GM12891 (cell line): Measurements from ENCODE around the gene CCDC9.
A peak's percentile ranks its signal among the peaks of the same experiment; 100 is the strongest.
"Not testable (repeated sequence)": the region's sequence is repeated elsewhere in the genome, so short reads cannot be mapped to it uniquely, and the experiment has no call there.

Experiments used
- DNase-seq: peaks from one replicate; pipeline ENCODE4 v3.0.0; 2011; ENCODE audit warnings: low spot score; ENCODE audit not compliant: insufficient read length
- FAIRE-seq: peaks from 2 replicates; lab custom pipeline; 2011; peaks lifted over from hg19 to GRCh38; lab: Jason Lieb, UNC
- PAX5 ChIP-seq: IDR thresholded peaks from 2 replicates; pipeline ENCODE4 v1.6.1; 2011; ENCODE audit warnings: low read length, moderate library complexity, mild to moderate bottlenecking; ENCODE audit not compliant: insufficient read depth, severe bottlenecking
- POLR2A ChIP-seq: IDR thresholded peaks from 2 replicates; pipeline ENCODE4 v1.6.1; 2011; ENCODE audit warnings: low read depth, low read length, control low read depth
- POLR2AphosphoS5 ChIP-seq: IDR thresholded peaks from 2 replicates; pipeline ENCODE4 v1.6.1; 2011; ENCODE audit warnings: low read depth, low read length, control low read depth
- POU2F2 ChIP-seq: IDR thresholded peaks from 2 replicates; pipeline ENCODE4 v1.6.1; 2011; ENCODE audit warnings: low read depth, mild to moderate bottlenecking, control low read depth, low read length, moderate library complexity
- SPI1 ChIP-seq: IDR thresholded peaks from 2 replicates; pipeline ENCODE4 v1.6.1; 2011; ENCODE audit warnings: low read depth, low read length, control low read depth
- TAF1 ChIP-seq: IDR thresholded peaks from 2 replicates; pipeline ENCODE4 v1.6.1; 2011; ENCODE audit warnings: low read depth, low read length, control low read depth

The CCDC9 gene

DNA sequence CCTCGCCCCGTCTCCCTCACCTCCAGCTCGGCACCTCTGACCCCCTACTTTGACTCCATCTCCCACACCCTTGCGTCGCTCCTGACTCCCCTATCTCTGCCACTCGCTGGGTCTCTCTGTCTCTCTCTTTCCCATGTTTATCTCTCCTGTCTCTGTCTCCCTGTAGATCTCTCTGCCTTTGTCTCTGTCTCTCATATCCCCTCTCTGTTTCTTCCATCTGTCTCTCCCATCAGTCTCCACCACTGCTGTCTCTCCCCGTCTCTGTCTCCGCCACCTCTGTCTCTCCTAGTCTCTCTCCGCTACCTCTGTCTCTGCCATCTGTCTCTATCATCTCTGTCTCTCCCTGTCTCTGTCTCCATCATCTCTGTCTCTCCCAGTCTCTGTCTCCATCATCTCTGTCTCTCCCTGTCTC is 13.0 kb upstream of the CCDC9 start:
- DNase-seq (no peak), FAIRE-seq (no peak)
- TF ChIP-seq SPI1: no peak
- no peak for TF ChIP-seq POLR2AphosphoS5
- no peak for TF ChIP-seq POLR2A
- no peak for TF ChIP-seq TAF1
- no peak for TF ChIP-seq POU2F2
- TF ChIP-seq PAX5: no peak

DNA sequence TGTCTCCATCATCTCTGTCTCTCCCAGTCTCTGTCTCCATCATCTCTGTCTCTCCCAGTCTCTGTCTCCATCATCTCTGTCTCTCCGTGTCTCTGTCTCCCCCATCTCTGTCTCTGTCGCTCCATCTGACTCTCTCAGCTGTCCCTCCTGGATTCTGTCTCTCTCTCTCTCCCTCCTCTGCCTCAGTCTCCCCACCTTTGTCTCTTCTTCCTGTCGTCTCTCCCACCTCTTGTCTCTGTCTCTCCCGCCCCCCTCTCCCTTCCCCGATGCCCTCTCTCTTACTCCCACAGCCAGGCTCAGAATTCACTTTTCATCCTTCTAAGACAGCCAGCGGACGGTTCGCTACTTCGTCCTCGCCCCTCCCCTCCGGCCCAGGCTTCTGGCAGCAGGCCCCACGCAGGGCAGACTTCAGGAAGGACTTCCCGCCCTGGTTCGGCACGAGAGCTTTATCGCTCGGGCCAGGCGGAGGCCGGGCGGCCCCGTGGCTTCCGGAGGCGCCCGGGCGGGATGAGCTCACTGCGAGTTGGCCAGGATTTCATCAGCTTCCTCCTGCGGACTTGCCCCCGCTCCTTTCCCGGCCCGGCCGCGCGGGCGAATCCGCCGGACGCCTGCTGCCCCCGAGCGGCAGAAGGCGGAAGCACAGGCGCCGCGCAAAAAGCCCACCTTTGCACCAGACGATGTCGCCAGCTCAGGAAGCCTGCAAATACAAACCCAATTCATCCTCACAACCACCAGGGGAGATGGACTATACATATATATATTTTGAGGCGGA is 12.4 kb upstream of the CCDC9 start:
- FAIRE-seq (peak; percentile 87), DNase-seq (peak; percentile 92)
- 0 out of 2 replicates have a peak, but pooled peaks have one; percentile 0 for TF ChIP-seq SPI1
- no peak for TF ChIP-seq POLR2AphosphoS5
- peak; percentile 12; the same call in 1 of the 2 replicates for TF ChIP-seq POU2F2
- no peak for TF ChIP-seq PAX5

DNA sequence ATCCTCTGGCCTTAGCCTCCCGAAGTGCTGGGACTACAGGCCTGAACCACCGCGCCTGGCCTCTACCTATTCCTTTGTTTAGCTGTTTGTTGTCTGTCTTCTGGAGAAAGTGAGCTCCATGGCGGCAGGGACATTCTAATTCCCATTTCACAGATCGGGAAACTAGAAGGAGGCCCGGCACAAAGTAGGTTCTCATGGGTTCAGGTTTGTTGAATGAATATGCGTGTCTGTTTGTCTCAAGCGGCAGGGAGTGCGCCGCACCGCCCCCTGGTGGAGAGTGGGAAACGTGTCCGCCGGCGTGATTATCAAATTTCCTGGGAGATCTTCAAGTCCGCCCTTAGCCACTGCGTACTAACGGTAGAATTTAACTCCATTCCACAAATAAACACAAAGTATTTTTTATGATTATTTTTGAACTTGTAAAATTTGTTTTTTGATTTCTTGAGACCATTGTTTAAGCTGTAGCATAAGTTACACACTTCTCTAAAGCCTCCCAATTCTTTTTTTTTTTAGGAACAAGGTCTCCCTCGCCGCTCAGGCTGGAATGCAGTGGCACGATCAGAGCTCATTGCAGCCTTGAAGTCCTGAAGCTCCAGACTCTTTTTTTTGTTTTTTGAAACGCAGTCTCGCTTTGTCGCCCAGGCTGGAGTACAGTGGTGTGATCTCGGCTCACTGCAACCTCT is 8.9 kb upstream of the CCDC9 start:
- peak; percentile 56; the same call in 1 of the 2 replicates for TF ChIP-seq POU2F2
- TF ChIP-seq PAX5: no peak
- DNase-seq (no peak), FAIRE-seq (no peak)

DNA sequence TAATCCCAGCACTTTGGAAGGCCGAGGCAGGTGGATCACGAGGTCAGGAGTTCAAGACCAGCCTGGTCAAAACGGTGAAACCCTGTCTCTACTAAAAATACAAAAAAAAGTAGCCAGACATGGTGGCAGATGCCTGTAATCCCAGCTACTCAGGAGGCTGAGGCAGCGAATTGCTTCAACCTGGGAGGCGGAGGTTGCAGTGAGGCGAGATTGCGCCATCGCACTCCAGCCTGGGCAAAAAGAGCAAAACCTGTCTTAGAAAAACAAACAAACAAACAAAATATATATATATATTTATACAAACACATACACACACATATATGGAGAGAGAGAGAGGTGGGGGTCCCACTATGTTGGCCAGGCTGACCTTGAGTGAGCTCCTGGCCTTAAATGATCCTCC is 3.3 kb upstream of the CCDC9 start:
- DNase-seq, FAIRE-seq: not testable (repeated sequence)

DNA sequence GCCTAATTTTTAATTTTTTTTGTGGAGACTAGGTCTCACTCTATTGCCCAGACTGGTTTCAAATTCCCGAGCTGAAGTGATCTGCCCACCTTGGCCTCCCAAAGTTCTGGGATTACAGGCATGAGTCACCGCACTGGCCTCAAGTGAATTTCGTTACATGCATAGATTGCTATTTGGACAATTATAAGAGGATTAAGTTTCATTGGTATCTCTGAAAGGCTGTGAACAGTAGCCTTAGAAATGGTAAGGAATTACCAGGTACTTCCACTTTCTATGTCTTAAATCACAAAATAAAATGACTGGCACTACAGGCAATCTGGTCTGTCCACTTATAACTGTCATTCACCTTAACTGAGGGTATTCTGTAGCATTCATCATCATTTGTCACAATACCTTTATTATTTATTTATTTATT is 2.9 kb upstream of the CCDC9 start:
- FAIRE-seq (no peak), DNase-seq (no peak)
- no peak for TF ChIP-seq TAF1
- no peak for TF ChIP-seq PAX5
- no peak for TF ChIP-seq POLR2A
- TF ChIP-seq SPI1: no peak
- TF ChIP-seq POLR2AphosphoS5: no peak
- no peak for TF ChIP-seq POU2F2

DNA sequence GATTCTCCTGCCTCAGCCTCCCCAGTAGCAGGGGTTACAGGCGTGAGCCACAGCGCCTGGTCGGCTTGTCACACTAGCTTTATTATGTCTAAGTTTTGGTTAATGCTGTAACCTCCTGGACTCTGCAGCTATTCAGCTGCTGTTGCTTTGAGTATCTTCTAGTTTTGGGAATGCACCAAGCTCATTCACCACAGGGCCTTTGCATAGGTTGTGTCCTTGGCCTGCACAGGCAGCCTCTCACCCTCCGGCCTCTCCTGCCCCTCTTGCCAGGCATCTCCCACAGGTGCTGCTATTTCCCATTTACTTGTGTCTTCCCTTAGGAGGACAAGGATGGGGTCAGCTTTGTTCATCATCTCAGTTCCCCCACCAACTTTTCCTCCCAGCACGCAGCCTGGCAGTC is 2.4 kb upstream of the CCDC9 start:
- DNase-seq: no peak
- TF ChIP-seq POLR2AphosphoS5: no peak
- no peak for TF ChIP-seq POU2F2
- TF ChIP-seq TAF1: no peak
- TF ChIP-seq SPI1: no peak
- TF ChIP-seq POLR2A: no peak
- TF ChIP-seq PAX5: no peak
- no peak for FAIRE-seq

DNA sequence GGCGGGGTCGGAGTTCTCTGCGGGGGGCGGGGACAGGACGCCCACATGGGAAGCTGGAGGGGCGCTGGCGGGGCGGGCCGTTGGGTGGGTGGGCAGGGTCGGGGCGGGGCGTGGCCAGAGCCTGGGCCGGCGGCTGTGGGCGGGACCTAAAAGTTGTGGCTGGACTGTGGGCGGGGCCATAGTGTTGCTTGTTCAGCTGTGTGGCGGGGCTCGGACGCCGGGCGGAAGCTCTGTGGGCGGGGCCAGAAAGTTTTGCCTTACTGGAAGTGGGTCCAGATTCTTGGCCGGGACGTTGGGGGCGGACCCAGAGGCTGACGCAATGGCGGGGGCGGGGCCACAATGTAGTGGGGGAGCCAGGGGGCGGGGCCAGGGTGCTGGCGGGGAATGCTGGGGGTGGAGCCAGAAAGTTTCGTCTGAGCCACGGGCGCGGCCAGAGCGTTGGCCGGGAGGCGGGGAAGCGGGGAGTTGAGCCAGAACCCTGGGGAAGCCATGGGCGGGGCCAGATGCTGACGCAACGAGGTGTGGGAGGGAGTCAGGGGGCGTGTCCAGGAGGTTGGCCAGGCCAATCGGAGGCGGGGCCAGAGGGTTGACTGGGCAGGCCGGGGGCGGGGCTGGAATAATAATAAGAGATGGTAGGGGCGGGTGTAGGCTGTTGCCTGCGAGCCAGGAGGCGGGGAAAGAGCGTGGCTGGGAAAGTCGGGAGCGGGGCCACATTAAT is 527 bp downstream of the CCDC9 start:
- DNase-seq (peak; percentile 99), FAIRE-seq (peak; percentile 99)
- TF ChIP-seq PAX5: peak; percentile 89
- TF ChIP-seq POLR2A: no peak

DNA sequence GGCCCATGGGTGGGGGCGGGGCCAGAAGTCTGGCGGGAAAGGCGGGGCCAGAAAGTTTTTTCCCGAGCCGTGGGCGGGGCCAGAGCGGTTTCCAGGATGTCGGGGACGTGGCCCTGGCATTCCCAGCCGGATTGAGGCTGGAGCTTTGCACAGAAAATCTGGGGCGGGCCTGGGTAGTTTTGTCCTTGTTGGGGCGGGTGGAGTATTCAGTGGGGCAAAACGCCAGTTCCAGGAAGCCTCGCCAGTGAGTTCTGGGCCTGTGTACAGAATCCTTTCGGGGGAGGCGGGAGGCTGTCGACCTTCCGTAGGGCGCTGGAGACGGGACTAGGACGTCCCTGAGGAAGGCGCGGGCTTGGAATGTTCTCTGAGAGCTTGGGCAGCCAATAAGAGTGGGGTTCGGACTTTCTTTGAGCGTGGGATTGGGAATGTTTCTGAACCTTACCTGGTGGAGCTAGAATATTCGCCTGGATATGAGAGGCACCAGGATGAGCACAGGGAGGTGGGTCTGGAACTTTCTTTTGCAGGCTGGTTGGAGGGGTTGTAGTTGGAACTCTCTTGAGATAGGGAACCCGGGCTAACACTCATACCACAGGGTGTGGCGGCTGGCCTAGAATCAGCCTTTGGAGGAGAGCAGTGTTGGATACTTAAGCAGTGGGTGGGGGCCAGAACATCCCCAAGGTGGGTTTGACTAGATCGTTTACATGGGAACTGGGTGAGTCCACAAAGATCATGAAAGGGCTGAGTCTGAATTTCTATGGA is 1.3 kb downstream of the CCDC9 start:
- DNase-seq (no peak), FAIRE-seq (peak; percentile 59)
- TF ChIP-seq TAF1 (no peak), PAX5 (no peak), POLR2AphosphoS5 (no peak), POLR2A (no peak), SPI1 (no peak), POU2F2 (no peak)

DNA sequence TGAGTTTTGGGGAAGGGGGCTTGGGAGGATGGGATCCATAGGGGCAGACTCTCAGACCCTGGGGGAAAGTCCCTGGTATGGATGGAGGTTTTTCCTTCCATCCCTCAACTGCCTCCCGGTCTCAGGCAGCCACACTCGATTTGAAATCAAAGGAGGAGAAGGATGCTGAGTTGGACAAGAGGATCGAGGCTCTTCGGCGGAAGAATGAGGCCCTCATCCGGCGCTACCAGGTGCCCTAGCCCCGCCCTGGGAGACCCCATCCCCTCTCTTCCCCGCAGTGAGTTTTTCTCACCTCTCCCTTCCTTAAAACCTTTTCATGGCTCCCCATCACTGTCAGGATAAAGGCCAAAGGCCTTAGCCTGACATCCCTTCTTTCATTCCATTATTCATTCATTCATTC is 2.1 kb downstream of the CCDC9 start:
- TF ChIP-seq TAF1 (no peak), POLR2A (no peak), POLR2AphosphoS5 (no peak), POU2F2 (no peak), SPI1 (no peak), PAX5 (no peak)
- DNase-seq (no peak), FAIRE-seq (no peak)

DNA sequence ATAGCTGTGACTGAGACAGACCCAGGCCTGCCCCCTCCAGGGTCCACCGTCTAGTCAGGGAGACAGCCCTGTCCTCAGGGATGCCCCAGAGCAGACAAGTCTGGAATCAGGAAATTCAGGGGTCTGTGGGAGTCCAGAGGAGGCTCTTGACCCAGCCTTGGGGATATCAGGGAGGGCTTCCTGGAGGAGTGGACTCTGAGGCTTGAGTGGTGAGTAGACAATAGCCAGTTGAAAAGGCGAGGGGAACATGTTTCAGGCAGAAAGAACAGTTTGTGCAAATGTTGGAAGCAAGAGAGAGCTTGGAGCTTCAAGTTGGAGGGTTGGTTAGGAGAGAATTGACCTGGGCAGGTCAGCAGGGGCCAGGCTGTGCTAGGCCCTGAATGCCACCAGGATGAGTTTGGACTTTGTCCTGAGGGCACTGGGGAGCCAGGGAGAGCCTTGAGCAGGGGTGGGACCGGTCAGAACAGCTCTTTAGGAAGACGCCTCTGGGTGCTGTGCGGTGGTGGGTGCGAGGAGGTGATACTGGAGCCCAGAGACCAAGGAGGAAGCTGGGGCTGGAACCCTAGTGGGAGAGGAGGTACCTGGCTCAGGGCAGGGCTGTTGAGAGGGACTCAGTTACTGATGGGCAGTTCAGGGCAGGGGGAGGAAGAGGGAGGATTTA is 2.7 kb downstream of the CCDC9 start:
- no peak for DNase-seq
- TF ChIP-seq SPI1 (no peak), POLR2A (no peak), TAF1 (no peak), POLR2AphosphoS5 (no peak), PAX5 (no peak), POU2F2 (no peak)
- no peak for FAIRE-seq
